Islet of Langerhans (tissue), 1 donor: ENCODE results near the gene CIC.

Source experiments
- FAIRE-seq: peaks from one replicate; lab custom pipeline; 2011; peaks lifted over from hg19 to GRCh38; lab: Jason Lieb, UNC

Gene CIC

DNA sequence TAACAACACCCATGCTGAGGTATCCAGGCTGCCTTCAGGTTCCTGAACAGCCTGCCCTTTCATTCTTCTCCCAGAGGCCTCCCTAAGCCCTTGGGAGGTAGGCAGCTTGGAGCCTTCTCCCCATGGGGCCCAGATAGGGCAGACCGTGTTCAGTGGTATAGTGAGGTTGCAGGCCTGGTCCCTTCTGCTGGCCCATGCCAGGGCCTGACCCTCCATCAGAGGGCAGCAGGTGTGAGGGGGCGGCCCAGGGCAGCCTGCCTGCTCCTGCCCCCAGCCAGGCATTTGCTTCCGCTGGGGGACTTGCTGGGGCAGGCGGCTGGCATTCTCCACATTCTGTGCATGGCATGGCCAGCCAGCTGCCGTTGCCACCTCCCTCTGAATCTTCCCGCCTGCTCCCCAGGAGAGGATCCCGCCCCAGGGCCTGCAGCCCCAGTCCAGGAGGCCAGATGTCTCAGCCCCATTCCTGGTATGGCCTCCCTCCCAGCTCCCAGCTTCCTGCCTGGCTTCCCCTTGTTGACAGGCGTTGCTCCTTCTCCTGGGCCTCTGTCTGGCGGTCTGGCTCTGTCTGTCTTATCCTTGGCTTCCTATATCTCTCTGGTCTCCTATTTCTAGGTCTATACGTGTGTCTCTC lies 8.9 kb downstream of the CIC start:
- no peak for FAIRE-seq

DNA sequence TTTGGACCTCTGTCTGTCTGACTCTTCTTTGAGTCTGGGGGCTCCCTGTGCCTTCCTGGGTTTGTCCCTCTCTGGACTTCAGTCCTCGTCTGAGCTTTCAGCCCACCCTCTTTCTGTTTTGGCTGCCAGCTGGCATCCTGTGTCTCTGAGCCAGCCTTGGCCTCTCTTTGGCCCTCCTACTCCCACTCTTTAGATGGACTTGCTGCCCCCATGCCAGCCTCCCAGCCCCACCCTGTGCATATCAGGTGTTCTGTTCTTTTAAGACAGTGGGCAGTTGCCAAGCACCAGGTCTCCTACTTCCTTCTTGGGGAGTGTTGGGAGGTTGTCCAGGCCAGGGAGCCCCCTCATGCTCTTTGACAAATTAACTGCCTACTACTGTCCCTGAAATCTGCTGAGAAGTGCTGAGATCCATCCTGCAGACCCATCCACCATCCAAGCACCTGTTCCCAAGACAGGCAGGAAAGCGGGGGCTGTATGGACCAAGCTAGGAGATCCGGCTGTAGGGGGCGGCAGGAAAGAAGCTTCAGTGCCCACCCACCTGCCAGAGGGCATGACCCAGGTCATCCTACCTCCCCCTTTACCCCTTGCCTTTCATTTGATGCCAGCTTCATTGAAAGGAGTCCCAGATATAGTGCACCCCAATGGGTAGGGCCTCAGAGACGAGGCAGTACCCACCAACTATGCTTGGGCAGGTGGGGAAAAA lies 9.6 kb downstream of the CIC start:
- no peak for FAIRE-seq

DNA sequence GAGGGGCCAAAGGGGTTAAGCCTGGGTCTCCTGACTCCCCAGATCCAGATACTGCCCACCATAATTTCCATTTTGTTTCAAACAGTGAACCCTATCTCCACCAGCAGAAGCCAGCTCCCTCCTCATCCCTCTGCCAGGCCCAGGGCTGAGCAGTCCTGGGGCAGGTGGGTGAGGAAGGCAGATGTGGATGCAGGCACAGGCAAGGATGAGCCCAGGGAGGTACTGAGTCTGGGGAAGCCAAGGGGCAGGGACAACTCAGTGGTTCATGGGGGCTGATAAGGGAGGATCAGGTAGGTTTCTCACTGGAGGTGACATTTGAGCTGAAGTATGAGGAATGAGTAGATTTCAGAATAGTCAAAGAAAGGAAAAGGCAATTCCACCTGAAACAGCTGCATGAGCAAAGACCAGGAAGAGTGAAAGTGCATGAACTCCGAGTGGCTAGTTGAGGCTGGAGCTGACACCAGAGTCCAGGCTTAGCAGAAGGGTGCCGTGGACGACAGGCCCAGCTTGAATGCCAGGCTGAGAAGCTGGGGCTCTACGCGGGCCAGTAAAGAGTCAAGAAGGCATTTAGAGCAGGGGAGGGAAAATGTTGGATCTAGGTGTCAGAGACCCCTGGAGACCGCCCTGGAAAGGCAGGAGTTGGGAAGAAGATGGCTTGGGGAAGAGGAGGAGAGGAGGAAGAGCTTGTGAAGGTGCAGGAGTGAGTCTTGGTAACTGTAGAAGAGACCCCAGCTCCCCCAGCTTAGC lies 10.3 kb downstream of the CIC start:
- FAIRE-seq, result no peak

GRCh38 chr19:42279902-42280814 lies 11.1 kb downstream of the CIC start:
- FAIRE-seq, result no peak

GRCh38 chr19:42280815-42281145 lies 11.7 kb downstream of the CIC start:
- FAIRE-seq, result no peak

DNA sequence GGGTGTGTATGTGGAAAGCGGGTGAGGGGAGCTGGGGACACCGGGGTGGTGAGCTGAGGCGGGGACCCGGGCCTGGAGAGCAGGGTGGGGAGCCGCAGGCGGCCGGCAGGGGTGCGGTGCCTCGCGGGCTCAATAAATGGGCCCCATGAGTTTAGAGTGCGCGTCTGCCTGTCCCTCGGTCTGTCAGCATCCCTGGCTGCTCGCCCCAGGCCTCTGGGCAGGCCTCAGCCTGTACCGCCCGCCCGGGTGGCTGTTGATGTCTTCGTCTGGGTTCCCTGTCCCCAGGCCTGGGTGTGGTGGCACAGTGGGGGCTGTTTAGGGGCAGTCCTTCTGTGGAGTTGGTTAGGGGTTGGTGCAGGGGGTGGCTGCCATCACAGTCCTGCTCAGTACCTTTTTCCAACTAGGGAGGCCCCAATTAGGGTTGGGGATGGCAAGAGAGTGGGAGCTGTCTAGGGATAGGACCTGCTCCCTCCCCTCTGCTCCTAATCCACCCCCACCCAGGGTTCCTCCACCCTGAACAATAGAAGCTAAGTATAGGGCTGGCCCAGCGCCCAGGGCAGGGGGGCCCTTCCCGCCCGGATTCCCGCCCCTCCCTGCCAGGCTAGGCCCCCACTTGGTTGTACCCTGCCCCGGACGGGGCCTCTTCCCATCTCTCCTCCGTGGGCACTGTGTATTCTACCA lies 12.2 kb downstream of the CIC start:
- no peak for FAIRE-seq

- FAIRE-seq, result no peak
Measured at GRCh38 chr19:42281827-42282762, 13.0 kb downstream of the CIC start.

GRCh38 chr19:42282819-42283187 lies 13.8 kb downstream of the CIC start:
- FAIRE-seq, result no peak

- no peak for FAIRE-seq
Measured at GRCh38 chr19:42283188-42284065, 14.4 kb downstream of the CIC start.

- FAIRE-seq, result no peak
Measured at GRCh38 chr19:42284066-42284501, 15.0 kb downstream of the CIC start.

DNA sequence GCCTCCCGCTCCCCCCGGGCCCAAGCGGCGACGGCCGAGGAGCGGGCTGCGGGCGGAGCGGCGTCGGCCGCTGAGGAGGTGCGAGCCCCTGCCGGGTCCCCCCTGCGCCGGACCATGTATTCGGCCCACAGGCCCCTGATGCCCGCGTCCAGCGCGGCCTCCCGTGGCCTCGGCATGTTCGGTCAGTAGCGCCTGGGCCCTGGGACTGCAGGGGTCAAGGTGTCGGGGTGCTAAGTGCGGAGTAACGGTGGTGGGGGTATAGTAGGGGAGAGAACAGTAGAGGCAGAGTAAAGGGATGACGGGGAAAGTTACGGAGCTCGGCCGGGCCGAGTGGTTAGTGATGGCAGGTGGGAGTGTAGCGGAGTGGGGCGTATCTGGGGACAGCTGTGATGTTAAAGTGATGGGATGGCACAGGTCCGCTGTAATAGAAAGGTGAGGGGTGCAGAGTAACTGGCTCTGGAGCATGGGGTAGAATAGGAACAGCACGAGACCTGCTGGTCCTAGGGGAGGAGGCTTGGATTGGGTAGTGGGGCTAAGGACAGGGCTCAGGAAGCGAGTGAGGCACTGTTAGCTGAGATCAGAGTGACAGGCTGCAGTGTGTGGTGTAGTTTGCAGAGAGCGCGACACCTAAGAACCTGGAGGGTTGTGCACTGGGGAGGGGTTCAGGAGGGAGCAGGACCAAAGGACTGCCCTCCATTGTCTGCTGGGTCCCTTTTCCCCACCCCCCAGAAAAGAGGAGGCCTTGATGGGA lies 15.7 kb downstream of the CIC start:
- no peak for FAIRE-seq

GRCh38 chr19:42285541-42285941 lies 16.5 kb downstream of the CIC start:
- FAIRE-seq, result no peak

DNA sequence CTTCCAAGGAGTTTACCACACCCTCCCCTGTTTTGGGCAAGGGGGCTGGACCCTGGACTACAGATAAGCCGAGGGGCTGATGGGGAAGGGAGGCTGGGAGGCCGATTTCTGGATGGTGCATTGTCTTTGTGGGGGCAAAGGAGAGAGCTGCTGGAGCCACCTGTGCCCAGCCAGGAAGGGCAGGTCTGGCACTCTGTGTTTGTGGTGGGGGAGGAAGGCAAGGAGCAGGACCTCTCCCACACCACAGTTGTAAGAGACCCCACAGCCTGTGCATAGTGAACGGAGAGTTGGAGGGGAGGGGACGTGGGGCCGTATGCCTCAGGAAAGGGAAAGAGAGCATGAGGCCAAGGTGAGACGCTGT lies 16.9 kb downstream of the CIC start:
- FAIRE-seq, result no peak

GRCh38 chr19:42286349-42287016 lies 17.4 kb downstream of the CIC start:
- FAIRE-seq, result no peak

DNA sequence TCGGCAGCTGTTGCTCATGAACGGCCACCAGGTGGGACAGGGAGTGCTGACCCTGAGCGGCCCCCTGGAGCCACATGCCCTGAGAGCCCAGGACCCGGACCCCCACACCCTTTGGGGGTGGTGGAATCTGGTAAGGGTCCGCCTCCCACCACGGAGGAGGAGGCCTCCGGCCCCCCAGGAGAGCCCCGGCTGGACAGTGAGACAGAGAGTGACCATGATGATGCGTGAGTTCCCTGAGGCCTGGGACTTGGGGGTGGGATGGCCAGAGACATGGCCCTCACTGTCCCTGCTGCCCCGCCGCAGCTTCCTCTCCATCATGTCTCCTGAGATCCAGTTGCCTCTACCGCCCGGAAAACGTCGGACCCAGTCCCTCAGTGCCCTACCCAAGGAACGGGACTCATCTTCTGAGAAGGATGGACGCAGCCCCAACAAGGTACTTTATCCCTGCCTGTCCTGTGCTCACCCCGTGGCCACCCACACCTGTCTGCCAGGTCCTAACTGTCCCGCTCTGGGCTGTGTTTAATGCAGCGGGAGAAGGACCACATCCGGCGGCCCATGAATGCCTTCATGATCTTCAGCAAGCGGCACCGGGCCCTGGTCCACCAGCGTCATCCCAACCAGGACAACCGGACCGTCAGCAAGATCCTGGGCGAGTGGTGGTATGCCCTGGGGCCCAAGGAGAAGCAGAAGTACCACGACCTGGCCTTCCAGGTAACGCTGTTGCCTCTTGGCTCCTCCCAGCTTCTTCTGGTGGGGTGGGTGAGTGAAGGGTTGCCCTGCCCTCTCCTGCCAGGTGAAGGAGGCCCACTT lies 18.2 kb downstream of the CIC start:
- no peak for FAIRE-seq

DNA sequence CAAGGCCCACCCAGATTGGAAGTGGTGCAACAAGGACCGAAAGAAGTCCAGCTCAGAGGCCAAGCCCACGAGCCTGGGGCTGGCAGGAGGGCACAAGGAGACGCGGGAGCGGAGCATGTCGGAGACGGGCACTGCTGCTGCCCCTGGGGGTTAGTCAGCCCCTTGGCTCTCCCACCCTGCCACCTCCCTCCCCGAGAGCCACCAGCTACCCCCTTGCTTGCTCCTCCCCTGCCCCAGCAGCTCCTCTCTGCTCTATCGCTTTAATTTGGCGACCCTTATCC lies 18.7 kb downstream of the CIC start:
- FAIRE-seq, result no peak

- FAIRE-seq, result no peak
Measured at GRCh38 chr19:42288387-42288786, 19.3 kb downstream of the CIC start.
